ENCODE measurements around the gene INF2. TPM values are rescaled to one million over a fixed set of nuclear protein-coding genes. Genes with fewer than 3 reads are reported as not detected.

The INF2 gene
- total RNA-seq, 4 donors from 2014 or later = 44.6 to 102 (median 64.7) TPM

GRCh38 chr14:104678901-104679705, 10.3 kb upstream of the INF2 start:
- H3K4me1 ChIP-seq = peaks cover 0 to 67% (median 56%) of the 10 kb centered on the region in 3 donors
- H3K27ac ChIP-seq = peak overlapping the region; percentile 80 to 93 (median 90)
- H3K9me3 ChIP-seq = no peaks in the 10 kb centered on the region
- no peak for TF ChIP-seq POLR2AphosphoS5 (IDR thresholded peaks at IDR 0.05)
- no peak for TF ChIP-seq EP300 (IDR thresholded peaks at IDR 0.05)
- no peak for TF ChIP-seq POLR2A (IDR thresholded peaks at IDR 0.05)
- no peak for TF ChIP-seq CTCF (IDR thresholded peaks at IDR 0.05)
- peak overlapping the region in 1 of 2 donors; percentile 62 for H3K4me3 ChIP-seq
- no peaks in the 10 kb centered on the region for H3K36me3 ChIP-seq
- no peaks in the 10 kb centered on the region for H3K27me3 ChIP-seq
- no CpG with 5 or more reads among the region's 18 CpGs for WGBS, 2 donors (ENCODE audit: low coverage in 1 of 2)
- no peak for ATAC-seq

GRCh38 chr14:104680056-104680805, 9.2 kb upstream of the INF2 start:
- peak overlapping the region; percentile 7 to 93 (median 82) for H3K27ac ChIP-seq
- 75 to 92% methylated on average over 2 to 4 of the region's 21 CpGs for WGBS, 2 donors (ENCODE audit: low coverage in 1 of 2)
- H3K36me3 ChIP-seq = no peaks in the 10 kb centered on the region
- no peak overlapping the region for H3K4me3 ChIP-seq
- no peak for ATAC-seq
- H3K4me1 ChIP-seq = peaks cover 0 to 67% (median 56%) of the 10 kb centered on the region in 3 donors
- no peaks in the 10 kb centered on the region for H3K9me3 ChIP-seq
- H3K27me3 ChIP-seq = no peaks in the 10 kb centered on the region
- TF ChIP-seq CTCF (IDR thresholded peaks at IDR 0.05) = no peak
- TF ChIP-seq POLR2A (IDR thresholded peaks at IDR 0.05) = no peak
- no peak for TF ChIP-seq POLR2AphosphoS5 (IDR thresholded peaks at IDR 0.05)
- no peak for TF ChIP-seq EP300 (IDR thresholded peaks at IDR 0.05)

- Histone ChIP-seq H3K9me3 (no peaks in the 10 kb centered on the region), H3K4me1 (peaks cover 0 to 67% (median 56%) of the 10 kb centered on the region in 3 donors), H3K27ac (peak overlapping the region; percentile 7 to 93 (median 82)), H3K4me3 (peak overlapping the region in 1 of 2 donors; percentile 28), H3K36me3 (no peaks in the 10 kb centered on the region), H3K27me3 (no peaks in the 10 kb centered on the region)
- ATAC-seq = peak; percentile 37
- TF ChIP-seq CTCF (IDR thresholded peaks at IDR 0.05) (peak in 1 of 4 experiments; percentile 25), POLR2A (IDR thresholded peaks at IDR 0.05) (no peak)
- 20 to 43% methylated on average over 1 to 4 of the region's 26 CpGs for WGBS, 2 donors (ENCODE audit: low coverage in 1 of 2)
Measured at GRCh38 chr14:104680806-104681688, 8.4 kb upstream of the INF2 start.

- WGBS, 2 donors (ENCODE audit: low coverage in 1 of 2) = 20 to 50% methylated on average over 2 to 4 of the region's 11 CpGs
- Histone ChIP-seq H3K4me1 (peaks cover 0 to 67% (median 56%) of the 10 kb centered on the region in 3 donors), H3K27me3 (no peaks in the 10 kb centered on the region), H3K27ac (peak overlapping the region; percentile 7 to 93 (median 82)), H3K4me3 (peak overlapping the region in 1 of 2 donors; percentile 28), H3K36me3 (no peaks in the 10 kb centered on the region), H3K9me3 (no peaks in the 10 kb centered on the region)
- TF ChIP-seq CTCF (IDR thresholded peaks at IDR 0.05) = peak in 1 of 4 experiments; percentile 4
- peak; percentile 13 for TF ChIP-seq POLR2AphosphoS5 (IDR thresholded peaks at IDR 0.05)
- TF ChIP-seq POLR2A (IDR thresholded peaks at IDR 0.05) = no peak
- ATAC-seq = peak; percentile 58
Measured at GRCh38 chr14:104681689-104682074, 7.7 kb upstream of the INF2 start.

All from gastroesophageal sphincter (tissue), 4 donors.